Fibroblast of skin of abdomen (primary cell): ENCODE data around the gene MICAL2.
"Not testable (repeated sequence)": the region's sequence is repeated elsewhere in the genome, so short reads cannot be mapped to it uniquely, and the experiment has no call there.

Experiments
- DNase-seq: peaks from one replicate; pipeline ENCODE4 v3.0.0-alpha.2; 2013

MICAL2 gene

DNA sequence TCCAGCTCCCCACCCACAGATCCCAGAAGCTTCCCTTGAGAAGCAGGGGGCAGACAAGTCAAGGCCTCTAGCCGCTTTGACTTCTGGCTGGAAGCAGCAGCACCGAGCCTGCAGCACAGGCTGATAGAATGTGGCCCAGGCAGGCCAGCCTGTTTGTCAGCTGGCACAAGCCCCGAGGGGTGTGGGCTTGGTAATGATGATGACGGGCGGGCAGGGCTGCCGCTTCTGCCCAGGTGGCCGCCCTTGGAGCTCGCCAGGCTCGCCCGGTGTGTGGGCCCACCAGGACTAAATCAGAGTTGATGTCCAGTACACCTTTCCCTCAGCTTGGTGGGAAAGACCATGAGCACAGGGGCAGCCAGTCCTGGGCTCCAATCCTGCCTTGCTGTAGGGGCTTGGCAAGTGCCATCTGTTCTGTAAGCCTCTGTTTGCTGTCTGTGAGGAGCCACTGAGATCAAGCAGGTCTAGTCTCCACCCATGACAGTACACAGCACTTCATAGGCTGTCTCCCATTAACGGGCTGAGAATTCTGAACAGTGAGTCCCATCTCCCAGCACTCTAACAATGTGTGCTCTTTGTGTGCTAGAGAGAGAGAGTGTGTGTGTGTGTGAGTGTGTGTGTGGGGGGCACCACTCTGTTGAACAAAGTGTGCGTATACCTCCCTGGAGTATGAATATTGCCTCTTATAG lies 26.8 kb downstream of the MICAL2 start:
- no peak for DNase-seq

DNA sequence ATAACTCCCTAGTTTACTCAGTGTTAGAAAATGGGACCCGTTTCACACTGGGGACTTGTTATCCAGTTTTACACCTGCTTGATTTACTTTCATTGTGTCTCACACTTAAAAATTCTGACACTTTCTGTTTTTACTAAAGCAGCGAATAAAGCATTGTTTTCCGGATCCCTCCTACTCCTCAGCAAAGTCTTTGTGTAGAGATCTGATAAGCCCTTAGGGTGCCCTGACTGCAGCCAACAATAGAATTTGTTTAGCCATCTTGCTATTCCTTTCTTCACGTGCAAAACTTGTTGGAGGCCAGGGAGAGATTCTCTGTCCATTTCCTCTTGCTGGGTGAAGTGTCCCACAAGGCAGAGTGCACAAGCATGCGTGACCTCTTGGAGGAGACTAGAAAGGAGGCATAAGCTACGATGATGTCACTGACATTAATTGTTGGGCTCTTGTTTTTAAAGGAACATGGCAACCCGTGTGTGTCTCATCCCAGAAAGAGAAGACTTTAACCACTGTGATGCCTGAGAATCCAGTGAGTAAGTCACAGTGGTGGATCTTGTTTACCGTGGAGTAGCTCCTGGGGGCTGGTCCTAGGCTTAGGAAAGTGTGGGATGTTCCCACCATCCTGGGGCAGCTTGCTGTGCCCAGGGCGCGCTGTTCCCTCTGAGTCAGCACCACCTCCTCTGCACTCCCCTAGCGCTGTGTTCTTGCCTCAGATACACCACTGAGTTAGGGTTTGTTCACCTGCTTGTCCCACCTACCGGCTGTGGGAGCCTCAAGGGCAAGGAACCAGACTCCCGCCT lies 27.7 kb downstream of the MICAL2 start:
- DNase-seq: peak; percentile 35

GRCh38 chr11:12139144-12139881 lies 28.9 kb downstream of the MICAL2 start:
- DNase-seq: peak; percentile 62

GRCh38 chr11:12140186-12140793 lies 29.9 kb downstream of the MICAL2 start:
- no peak for DNase-seq

- no peak for DNase-seq
These were observed 30.9 kb downstream of the MICAL2 start for GRCh38 chr11:12141283-12141682.

DNA sequence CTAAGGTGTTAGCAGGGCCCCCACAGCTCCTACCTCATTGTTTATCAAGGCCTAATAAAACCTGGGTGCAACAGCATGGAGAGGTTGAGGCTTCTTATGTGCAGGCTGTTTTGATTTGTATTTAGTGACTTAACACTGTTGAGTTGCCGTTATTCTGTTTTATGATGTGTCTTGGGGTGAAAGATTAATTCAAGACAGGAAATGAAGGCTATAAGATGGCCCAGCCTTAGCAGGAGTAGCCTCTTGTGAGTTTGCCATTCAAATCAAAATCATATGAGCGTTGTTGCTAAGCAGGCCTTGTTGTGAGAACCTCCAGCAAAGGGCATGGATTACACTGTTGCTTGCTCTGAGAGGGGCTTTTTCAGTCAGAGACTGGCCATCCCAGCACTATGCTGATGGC lies 31.8 kb downstream of the MICAL2 start:
- no peak for DNase-seq

- DNase-seq: no peak
These were observed 32.5 kb downstream of the MICAL2 start for GRCh38 chr11:12142909-12143308.

GRCh38 chr11:12143461-12144258 lies 33.3 kb downstream of the MICAL2 start:
- no peak for DNase-seq

- no peak for DNase-seq
These were observed 34.2 kb downstream of the MICAL2 start for GRCh38 chr11:12144330-12145174.

GRCh38 chr11:12146678-12147077 lies 36.3 kb downstream of the MICAL2 start:
- DNase-seq: not testable (repeated sequence)

- DNase-seq: no peak
These were observed 37.4 kb downstream of the MICAL2 start for GRCh38 chr11:12147827-12148226.

DNA sequence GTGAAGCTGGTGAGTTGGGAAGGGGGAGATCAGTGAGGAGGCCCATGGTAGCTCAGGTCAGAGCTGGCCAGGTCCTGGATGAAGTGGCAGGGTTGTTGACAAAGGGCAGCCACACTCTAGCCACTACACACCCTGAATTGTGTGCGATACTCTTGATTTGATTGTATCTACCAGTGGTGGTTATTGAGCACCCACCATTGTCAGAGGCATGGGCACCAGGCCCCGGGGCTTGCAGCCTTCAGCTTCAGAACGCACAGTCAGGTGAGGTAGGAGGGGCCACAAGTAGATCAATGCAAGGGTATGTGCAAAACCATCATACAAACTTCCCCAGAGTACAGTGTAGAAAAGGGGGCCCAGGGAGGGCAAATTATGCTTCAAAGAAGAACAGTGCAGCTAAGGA lies 38.1 kb downstream of the MICAL2 start:
- DNase-seq: no peak

DNA sequence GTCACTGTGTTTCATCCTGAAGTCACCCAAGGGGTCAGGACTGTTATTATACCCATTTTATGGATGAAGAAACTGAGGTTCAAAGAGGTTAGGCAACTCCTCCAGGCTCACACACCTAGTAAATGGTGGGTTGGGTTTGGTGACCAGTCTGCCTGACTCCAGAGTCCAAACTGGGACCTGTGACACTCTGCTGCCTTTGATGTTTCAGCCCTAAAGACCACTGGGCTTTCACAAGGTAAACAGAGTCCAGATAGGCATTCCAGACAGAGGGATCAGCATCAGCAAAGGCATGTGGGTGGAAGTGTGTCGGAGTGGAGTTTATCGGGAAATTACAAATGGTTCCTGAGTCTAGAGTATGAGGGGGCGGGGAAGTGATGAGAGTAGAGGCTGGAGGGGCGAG lies 38.5 kb downstream of the MICAL2 start:
- DNase-seq: no peak

- DNase-seq: no peak
These were observed 39.4 kb downstream of the MICAL2 start for GRCh38 chr11:12149672-12150225.

GRCh38 chr11:12150831-12151382 lies 40.5 kb downstream of the MICAL2 start:
- peak; percentile 39 for DNase-seq

- no peak for DNase-seq
These were observed 41.9 kb downstream of the MICAL2 start for GRCh38 chr11:12152321-12152720.

GRCh38 chr11:12154871-12155668 lies 44.7 kb downstream of the MICAL2 start:
- DNase-seq: no peak

DNA sequence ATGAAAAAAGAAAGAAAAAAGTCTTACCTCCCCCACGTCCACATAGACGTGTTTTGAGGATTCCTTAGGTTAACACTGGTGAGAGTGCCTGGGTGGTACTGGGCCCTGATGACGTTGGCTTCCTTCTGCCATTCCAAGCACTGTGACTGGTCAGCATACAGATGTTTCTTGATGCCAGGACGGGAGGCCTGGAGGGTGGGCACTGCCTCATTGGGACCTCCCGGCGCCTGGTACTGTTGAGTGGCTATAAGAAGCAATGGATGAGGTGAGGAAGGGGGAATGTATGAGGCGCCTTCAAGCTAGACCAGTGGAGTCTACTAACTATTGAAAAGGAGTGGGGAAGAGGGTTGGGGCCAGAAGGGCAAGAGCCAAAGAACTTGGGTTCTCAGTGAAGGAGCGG lies 45.3 kb downstream of the MICAL2 start:
- DNase-seq: no peak

DNA sequence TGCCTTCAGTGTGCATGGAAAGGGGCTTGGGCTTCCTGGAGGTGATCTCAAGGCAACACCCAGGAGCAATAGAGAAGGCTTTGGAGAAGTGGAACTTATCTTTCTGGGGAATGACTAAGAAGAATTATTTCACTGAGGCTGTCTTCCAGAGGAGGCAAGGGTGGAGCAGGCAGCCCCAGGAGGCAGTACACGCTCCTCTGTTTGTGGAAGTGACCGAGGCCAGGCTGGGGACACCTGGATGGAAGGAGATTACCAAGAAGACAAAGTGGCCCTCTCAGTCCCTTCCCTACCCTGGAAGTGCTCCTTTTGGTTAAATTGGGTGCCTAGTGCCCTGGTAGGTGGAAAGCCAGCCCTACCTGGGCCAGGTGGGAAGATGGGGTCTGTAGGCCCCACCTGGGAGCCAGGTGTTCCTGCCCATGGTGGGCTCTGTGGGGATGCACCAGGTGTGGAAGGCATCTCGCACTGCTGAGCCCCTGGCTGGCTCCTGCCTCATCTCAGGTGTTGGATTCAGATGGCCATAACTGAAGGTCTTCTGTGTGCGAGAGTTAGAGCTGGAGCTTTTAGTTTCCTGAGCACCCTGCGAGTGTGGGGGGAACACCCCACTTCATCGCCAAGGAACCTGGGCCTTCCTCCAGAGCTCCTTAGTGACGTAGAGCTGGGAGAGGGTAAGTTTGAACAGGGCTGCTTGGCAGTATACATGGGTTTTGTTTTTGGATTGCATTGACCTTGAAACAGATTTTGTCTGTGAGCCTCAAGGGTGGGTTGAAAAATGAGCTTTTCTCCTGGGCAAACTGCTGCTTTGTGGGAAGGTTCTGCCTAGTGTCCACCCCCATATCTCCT lies 46.1 kb downstream of the MICAL2 start:
- DNase-seq: no peak
